ENCODE data around the gene PTGFR. TPM values are rescaled to one million over a fixed set of nuclear protein-coding genes. Genes with fewer than 3 reads are reported as not detected.

The PTGFR gene
- total RNA-seq, 1 experiment from 2014 or later: not detected

- no peak for TF ChIP-seq CEBPB (IDR thresholded peaks at IDR 0.05; ENCODE audit: low read depth)
These were observed 63.1 kb downstream of the PTGFR start (continued) for GRCh38 chr1:78553859-78554258.

- no peak overlapping the region for H3K27ac ChIP-seq (ENCODE audit: low read depth, low read length)
- no peaks in the 10 kb centered on the region for H3K4me1 ChIP-seq (ENCODE audit: control insufficient read depth in 1 of 2, insufficient read depth in 2 of 2, low read length in 2 of 2)
- H3K27me3 ChIP-seq (ENCODE audit: insufficient read depth, low read length): no peaks in the 10 kb centered on the region
- H3K4me3 ChIP-seq (replicated peaks in 1 of 2; ENCODE audit: low read depth in 1 of 2, low read length in 2 of 2): no peak overlapping the region
- no peak for DNase-seq (ENCODE audit: low read depth, low spot score)
- no TSS peak for BruUV-seq (replicated peaks)
- ATAC-seq: no peak
- H3K9me2 ChIP-seq (ENCODE audit: insufficient read depth): no peaks in the 10 kb centered on the region
- ChIA-PET CTCF (no interaction called here), POLR2A (no interaction called here), RAD21 (ENCODE audit: low non-redundant PET in 1 of 2, low total read pairs in 2 of 2, uncharacterized antibody in 2 of 2, unreplicated experiment in 2 of 2) (no interaction called here)
- H4K20me1 ChIP-seq (ENCODE audit: insufficient read depth): no peaks in the 10 kb centered on the region
- TF ChIP-seq TCF7L2 (IDR thresholded peaks at IDR 0.05; ENCODE audit: borderline replicate concordance, extremely low read depth, insufficient read depth, insufficient read length): no peak
- TF ChIP-seq POLR2A (IDR thresholded peaks at IDR 0.05; ENCODE audit: borderline replicate concordance, extremely low read depth, insufficient read depth, insufficient read length): no peak
- TF ChIP-seq EZH2phosphoT487 (IDR thresholded peaks at IDR 0.05; ENCODE audit: borderline replicate concordance): no peak
- TF ChIP-seq ATF3 (IDR thresholded peaks at IDR 0.05): no peak
- no peak for TF ChIP-seq CBX3 (IDR thresholded peaks at IDR 0.05; ENCODE audit: low read depth)
- no peaks in the 10 kb centered on the region for H3K79me2 ChIP-seq (ENCODE audit: insufficient read depth, low read length)
- intact Hi-C loops (cut with micrococcal nuclease): no loop called here
- H2AFZ ChIP-seq (ENCODE audit: low read depth, low read length, poor library complexity, severe bottlenecking): no peak overlapping the region
- H3K36me3 ChIP-seq (ENCODE audit: control insufficient read depth in 1 of 2, insufficient read depth in 2 of 2, low read length in 2 of 2): no peaks in the 10 kb centered on the region
- H3K9me3 ChIP-seq (ENCODE audit: control insufficient read depth in 1 of 2, insufficient read depth in 1 of 2, low read depth in 1 of 2, low read length in 2 of 2): no peaks in the 10 kb centered on the region
- no peak overlapping the region for H3K4me2 ChIP-seq (ENCODE audit: low read length)
- no peak overlapping the region for H3K9ac ChIP-seq (ENCODE audit: low read length)
These were observed 64.1 kb downstream of the PTGFR start for GRCh38 chr1:78554840-78555239.

GRCh38 chr1:78559680-78560079, 68.9 kb downstream of the PTGFR start:
- H3K36me3 ChIP-seq (ENCODE audit: control insufficient read depth in 1 of 2, insufficient read depth in 2 of 2, low read length in 2 of 2): no peaks in the 10 kb centered on the region
- ChIA-PET POLR2A (no interaction called here), RAD21 (ENCODE audit: low non-redundant PET in 1 of 2, low total read pairs in 2 of 2, uncharacterized antibody in 2 of 2, unreplicated experiment in 2 of 2) (no interaction called here), CTCF (no interaction called here)
- BruUV-seq (replicated peaks): no TSS peak
- no peak overlapping the region for H3K4me2 ChIP-seq (ENCODE audit: low read length)
- ATAC-seq (no peak), DNase-seq (ENCODE audit: low read depth, low spot score) (no peak)
- TF ChIP-seq CBX3 (IDR thresholded peaks at IDR 0.05; ENCODE audit: low read depth): no peak
- TF ChIP-seq MAX (IDR thresholded peaks at IDR 0.05): no peak
- no peak for TF ChIP-seq EZH2phosphoT487 (IDR thresholded peaks at IDR 0.05; ENCODE audit: borderline replicate concordance)
- TF ChIP-seq YY1 (IDR thresholded peaks at IDR 0.05; ENCODE audit: extremely low read depth, insufficient replicate concordance, low read depth, low read length): no peak
- no peak for TF ChIP-seq EGR1 (IDR thresholded peaks at IDR 0.05; ENCODE audit: low read depth)
- no peak for TF ChIP-seq SP1 (IDR thresholded peaks at IDR 0.05; ENCODE audit: low read depth)
- TF ChIP-seq RAD21 (IDR thresholded peaks at IDR 0.05; ENCODE audit: low read depth): no peak
- no peak for TF ChIP-seq ATF3 (IDR thresholded peaks at IDR 0.05)
- no peak for TF ChIP-seq JUND (IDR thresholded peaks at IDR 0.05)
- TF ChIP-seq SRF (IDR thresholded peaks at IDR 0.05; ENCODE audit: low read depth): no peak
- H3K79me2 ChIP-seq (ENCODE audit: insufficient read depth, low read length): no peaks in the 10 kb centered on the region
- no peaks in the 10 kb centered on the region for H4K20me1 ChIP-seq (ENCODE audit: insufficient read depth)
- H3K4me3 ChIP-seq (replicated peaks in 1 of 2; ENCODE audit: low read depth in 1 of 2, low read length in 2 of 2): no peak overlapping the region
- no peak overlapping the region for H3K27ac ChIP-seq (ENCODE audit: low read depth, low read length)
- intact Hi-C loops (cut with micrococcal nuclease): no loop called here
- no peaks in the 10 kb centered on the region for H3K27me3 ChIP-seq (ENCODE audit: insufficient read depth, low read length)
- H2AFZ ChIP-seq (ENCODE audit: low read depth, low read length, poor library complexity, severe bottlenecking): no peak overlapping the region
- no peaks in the 10 kb centered on the region for H3K4me1 ChIP-seq (ENCODE audit: control insufficient read depth in 1 of 2, insufficient read depth in 2 of 2, low read length in 2 of 2)
- no peaks in the 10 kb centered on the region for H3K9me2 ChIP-seq (ENCODE audit: insufficient read depth)
- H3K9me3 ChIP-seq (ENCODE audit: control insufficient read depth in 1 of 2, insufficient read depth in 1 of 2, low read depth in 1 of 2, low read length in 2 of 2): no peaks in the 10 kb centered on the region
- H3K9ac ChIP-seq (ENCODE audit: low read length): no peak overlapping the region
